AG08395 (cell line): ENCODE data around the gene TENM4.
A peak's percentile ranks its signal among the peaks of the same experiment; 100 is the strongest.
"Not testable (repeated sequence)": the region's sequence is repeated elsewhere in the genome, so short reads cannot be mapped to it uniquely, and the experiment has no call there.

Source experiments
- DNase-seq: peaks from one replicate; pipeline ENCODE4 v3.0.0; 2012; ENCODE audit warnings: mixed read lengths, low spot score

The TENM4 gene

DNA sequence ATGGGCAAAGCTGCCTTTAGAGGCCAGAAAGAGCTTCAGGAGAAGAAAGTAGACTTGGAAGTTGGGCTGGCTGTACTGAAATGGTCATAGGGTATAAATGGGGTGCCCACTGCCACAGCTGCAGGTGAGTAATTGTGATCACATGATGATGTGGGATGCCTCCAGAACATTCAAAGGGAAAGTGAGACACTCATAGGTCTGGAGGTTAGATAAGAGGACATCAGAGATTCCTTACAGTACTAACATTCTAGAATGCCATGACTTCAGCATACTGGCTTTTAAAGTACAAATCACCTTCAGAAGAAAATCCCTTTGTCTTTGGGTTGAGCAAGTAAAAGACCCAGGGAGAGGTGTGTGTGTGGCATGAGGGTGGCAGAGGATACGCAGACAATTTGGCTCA, 419.2 kb downstream of the TENM4 start:
- no peak for DNase-seq

DNA sequence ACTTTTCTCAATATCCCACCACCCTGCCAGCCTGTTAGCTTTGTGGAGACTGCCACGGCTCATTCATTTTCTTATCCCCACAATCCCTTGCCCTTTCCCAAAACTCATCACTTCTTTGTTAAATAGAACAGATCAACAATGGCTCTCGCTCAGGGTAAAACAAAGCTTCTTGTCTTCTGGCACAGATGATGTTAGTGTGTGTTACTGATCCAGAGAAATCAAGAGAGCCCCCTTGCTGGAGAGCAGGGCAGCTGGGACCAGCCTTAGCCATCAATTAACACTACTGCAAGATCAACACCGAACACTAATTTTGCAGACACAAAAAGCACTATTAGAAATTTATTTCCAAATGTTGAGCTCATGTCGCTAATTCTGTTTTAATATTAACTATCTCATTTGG, 420.9 kb downstream of the TENM4 start:
- DNase-seq, result no peak

DNA sequence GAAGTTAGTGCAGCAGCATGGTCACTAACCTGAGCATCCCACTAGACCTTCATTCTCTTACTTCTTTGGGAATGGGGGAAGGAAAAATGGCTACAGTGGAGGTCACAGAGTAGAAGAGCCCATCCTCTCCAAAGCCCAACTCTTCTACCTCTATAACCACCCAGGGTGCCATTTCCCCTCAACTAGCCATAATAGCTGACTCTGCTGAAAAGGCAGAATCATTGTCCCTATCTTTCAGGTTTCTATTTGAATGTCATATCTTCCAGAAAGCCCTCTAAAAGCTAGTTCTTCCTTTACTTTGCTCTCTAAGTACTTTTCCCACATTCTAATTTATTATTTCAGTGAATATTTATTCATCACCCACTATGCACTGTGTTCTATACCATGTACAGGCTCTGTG, 421.6 kb downstream of the TENM4 start:
- DNase-seq, result no peak

DNA sequence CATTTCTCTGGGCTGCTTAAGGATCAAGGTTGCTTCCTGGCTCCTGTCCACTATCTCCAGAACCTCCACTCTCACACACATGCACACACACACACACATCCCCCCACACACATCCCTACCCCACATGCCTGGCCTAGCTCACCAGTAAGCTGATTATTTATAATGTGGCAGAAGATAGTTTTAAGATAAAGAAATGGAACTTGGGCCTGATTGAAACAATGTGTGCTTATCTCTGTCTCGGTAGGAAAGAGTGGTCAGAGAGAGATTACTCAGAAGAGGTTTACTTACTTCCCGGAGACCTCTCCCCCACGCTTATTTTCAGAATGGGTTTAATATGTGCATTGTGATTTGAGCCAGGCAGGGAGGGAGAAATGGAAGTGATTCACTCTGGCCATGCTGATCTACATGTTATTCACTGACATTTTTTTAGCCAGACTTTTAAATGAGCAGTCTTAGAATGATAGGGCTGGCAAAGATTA, 422.4 kb downstream of the TENM4 start:
- DNase-seq, result peak; percentile 62

DNA sequence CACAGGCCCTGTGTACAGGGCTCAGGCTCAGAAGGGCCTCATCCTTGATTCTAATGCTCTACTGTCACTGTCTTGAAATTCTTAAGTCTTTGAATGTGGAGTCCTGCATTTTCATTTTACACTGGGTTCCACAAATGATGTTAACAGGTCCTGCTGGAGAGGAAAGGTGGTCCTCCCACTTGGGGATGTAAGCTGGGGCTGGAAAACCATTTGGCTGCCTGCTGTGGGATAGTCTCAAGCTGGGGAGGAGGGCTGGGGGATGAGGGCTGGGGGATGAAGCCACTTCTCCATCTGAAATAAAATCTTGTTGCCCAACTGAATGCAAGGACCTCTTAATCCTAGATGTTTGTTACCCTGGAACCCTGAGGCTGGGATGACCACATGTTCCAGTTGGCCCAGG, 423.0 kb downstream of the TENM4 start:
- DNase-seq, result no peak

DNA sequence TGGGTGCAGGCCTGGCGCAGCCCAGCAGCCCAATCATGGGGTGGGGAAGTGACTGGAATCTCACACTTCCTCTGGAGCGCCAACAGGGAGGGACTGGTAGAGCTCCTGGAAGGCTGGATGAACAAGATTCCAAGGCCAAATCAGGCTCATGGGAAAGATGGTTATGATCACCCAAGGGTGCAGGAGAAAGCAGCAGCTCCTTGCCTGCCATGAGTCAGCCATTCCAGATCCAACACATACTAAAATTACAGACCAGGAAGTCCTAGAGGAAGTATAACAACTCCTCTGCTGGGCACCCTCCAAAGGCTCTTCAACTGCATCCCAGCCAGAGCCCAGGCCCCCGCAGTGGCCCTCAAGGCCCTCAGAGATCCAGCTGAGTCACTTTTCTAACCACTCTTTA, 427.3 kb downstream of the TENM4 start:
- DNase-seq, result peak; percentile 39

DNA sequence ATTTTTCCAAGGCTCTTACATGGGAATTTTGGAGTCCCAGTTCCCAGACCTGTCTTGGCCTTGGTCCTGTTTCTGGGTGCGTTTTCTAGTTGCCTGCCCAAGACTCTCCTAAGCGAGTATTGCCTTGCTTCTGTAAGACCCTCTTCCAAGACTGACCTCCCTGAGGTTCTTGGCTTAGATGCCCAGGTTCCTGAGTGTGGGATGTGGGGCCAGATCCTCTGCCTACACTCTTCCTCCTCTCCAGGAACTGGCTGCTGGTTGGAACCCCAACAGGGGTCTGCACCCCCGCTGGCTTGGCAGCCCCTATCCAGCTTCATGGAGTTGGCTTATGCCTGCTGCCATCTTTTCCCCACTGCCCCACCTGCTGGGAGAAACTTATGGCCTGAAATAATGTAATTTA, 429.5 kb downstream of the TENM4 start:
- DNase-seq, result no peak

DNA sequence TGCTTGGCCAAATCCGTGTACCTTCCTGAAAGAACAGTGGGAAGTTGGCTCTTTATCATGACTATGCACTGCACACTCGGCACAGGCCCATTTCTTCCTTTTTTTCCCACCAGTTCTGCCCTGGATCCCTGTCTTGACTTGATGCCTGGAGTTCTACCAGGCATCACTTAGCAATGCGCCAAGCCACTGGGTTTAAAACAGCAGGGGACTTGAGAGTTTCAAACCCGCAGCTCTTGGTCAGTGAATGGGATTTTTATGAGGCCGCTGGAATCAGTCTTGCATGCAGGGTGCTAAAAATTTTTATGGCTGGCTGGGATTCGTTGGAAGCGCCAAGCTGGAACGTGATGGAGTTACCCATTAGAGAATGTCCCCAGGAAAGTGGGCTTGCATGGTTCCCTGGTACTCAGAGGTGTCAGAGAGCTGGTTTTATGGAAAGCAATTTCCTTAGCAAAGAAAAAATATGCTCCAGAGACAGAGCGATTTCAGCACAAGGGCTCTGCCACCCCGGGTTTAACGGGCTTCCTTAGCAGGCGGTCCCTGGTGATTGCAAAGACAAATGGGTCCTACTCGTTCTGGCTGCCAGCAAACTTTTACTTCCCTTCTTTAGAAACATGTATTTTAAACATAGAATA, 432.9 kb downstream of the TENM4 start:
- no peak for DNase-seq

DNA sequence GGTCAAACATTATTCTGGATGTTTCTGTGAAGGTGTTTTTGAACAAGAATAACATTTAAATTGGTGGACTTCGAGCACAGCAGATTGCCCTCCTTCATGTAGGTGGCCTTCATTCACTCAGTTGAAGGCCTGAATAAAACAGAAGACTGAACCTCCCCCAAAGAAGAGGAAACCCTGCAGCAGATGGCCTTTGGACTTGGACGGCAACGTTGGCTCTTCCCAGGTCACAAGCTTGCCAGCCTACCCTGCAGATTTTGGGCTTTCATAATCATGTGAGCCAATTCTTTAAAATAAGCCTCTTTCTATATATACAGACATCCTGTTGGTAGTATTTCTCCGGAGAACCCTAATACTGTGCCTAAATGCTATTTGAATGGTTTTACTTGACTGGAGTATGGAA, 434.0 kb downstream of the TENM4 start:
- no peak for DNase-seq

DNA sequence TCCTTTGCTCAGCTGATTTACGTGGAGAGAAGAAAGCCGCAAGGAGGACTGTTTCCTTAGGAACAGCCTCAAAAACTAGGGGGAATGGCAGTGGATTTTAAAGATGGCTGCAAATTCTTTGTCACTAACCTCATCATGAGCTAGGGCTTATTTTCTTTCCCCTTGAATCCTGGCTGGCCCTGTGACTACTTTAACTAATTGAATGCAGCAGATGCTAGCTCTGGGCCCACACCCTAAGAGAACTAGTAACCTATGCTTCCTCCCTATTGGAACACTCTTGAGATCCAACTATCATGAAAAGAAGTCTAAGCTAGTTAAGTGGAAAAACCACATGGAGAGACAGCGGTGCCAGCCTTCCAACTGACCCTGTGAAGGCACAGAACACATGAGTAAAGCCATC, 444.8 kb downstream of the TENM4 start:
- DNase-seq, result no peak

DNA sequence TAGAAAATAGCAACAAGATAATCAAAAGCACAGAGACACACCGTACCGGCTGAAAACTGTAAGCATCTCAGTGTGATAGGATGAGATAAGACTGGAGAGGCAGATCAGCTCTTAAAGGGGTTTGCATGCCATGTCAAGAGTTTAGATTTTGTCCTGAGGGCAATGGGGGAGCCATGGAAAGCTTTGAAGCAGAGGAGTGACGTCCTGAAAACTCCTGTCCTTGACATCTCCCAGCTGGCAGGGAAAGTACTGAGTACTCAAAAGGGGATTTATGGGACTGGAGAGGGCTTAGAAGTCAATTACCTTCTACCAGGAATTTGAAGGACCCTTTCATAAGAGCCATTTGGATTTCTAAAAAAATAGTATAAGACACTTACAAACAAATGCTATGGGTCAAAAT, 445.7 kb downstream of the TENM4 start:
- no peak for DNase-seq

DNA sequence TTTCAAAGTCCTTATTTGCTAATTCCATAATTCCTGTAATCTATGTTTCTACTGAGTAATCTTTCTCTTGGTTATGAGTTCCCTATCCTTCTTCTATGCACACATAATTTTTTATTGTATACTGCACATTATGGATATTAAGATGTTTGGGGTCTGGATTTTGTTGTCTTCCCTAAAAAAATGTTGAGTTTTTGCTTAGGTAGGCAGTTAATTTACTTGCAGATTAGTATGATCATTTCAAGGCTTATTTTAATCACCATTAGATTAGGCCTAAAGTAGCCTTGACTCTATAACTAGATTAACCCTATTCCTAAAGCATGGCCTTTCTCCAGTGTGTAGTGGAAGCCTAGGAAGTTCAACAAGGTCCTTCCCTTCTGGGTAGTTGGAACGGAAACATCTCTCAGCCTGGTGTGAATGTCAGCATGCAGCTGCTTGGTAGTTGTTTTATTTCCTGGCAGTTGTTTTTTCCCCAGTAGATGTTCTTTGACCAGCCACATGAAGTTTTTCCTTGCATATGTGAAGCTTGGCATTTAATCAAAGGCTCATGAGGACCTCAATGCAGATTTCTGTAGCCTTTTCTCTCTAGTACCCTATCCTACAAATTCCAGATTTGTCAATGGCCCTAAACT, 446.9 kb downstream of the TENM4 start:
- no peak for DNase-seq

DNA sequence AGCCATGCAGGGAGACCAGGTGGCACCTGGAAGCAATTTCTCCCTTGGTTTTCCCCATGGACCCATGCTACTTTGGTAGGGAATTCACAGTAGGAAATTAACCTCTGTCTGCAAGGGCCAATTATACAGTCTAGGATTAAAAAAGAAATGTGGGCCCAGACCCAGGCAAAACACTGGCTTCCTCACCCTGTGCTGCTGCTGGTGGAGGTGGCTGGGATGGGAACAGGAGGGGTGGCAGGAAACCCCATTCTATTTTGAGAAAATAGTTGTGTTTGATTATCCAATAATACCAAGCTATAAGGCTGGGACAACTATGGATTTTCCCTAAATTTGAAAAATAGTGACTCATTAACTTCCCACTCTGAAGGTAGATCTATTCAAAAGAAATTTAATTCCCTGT, 449.1 kb downstream of the TENM4 start:
- no peak for DNase-seq

DNA sequence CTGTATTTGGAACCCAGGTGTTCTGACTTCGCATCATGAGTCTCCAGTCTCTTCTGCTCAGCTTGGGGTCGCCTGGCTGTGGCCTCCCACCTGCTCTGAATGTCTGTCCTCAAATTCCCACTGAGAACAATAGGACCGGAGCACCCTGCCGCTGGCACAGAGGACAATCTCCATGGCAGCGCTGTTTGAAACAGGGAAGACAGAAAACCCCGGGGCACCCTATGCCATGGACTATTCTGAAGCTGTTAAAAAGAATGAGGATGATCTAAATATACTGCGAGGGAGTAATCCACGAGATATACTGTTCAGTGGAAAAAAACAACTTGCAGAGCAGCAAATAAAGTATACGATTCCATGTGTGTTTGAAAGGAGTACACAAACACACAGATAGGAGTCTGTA, 450.6 kb downstream of the TENM4 start:
- DNase-seq, result no peak

DNA sequence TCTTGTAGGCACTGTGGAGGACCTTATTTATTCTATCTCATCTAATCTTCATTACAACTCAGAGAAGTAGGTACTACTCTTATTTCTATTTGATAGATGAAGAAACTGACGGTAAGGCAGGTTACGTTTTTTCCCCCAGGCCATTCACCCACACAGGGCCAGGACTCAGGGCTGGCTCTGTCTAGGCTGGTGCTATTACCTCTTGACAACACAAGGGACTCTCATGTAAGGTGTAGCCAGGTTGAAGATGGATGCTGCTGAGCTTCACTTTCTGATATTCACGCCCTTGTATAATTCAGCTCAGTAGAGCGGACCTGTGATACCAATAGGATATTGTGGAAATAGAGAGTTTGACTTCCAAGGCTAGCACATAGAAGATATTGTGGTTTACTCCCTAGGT, 453.1 kb downstream of the TENM4 start:
- no peak for DNase-seq

DNA sequence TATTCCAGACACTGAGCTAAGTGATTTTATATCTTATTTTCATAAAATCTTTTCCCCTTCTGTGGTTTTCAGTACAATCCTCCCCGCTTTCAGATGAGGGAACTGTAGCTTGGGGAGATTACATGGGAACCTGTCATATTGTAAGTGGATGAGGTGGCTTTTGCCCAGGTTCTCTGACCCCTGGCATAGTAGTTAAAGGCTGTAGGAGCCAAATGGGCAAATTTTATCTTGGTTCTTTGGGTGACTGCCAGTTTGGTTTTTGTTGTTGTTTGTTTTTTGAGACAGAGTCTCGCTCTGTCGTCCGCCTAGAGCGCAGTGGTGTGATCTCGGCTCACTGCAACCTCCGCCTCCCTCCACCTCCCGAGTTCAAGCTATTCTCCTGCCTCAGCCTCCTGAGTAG, 454.5 kb downstream of the TENM4 start:
- DNase-seq, result no peak

DNA sequence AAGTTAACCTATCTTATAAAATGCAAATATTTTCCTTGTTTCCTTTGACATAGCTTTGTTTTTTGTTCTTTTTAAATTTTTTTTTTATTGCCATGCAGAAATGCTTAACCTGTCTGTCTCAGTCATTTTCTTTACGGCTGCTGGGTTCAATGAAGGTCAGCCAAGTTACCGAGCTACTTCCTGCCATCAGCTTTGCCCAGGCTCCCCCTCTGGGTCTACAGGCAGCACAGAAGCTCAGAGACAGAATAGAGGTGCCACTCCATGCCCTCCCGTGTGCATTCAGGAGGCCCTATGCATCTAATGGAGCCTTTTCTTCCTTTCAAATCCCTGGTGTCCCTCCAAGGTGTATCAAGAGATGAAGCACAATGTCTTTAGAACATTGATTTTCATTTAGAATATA, 455.2 kb downstream of the TENM4 start:
- DNase-seq, result no peak

DNA sequence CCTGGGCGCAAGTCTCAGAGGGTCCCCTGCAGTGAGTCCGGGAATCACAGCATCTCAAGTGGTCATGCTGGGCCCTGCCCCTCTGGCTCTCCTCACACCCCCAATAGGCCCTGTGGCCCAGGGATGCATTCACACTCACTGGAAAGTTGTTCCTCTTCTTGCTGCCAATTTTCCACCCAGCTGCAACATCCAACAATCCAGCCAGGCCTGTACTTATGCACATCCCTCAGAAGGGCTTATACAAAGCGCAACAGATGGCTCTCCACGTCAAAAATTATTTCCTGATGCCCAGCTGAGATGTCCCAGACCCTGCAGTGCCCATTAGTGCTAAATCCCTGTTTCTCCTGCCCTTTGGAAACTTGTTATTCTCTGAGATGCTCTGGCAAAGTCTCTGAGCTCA, 458.4 kb downstream of the TENM4 start:
- DNase-seq, result no peak

DNA sequence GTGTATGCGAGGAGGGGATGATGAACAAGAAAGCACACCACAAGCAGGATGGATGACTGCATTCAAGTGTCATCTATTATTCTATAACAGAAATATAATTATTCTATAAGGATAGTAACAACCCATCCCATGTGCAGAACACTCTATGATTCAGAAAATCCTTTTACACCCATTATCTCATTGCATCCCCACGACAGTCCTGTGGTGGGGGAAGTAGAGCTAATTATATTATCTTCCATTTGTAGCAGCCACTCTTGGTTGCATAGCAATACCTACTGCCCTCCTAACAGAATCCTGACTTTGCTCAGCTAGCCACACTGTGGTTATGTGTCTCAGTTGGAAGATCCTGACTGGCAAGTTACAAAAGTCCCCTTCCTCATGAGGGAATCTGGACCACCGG, 459.7 kb downstream of the TENM4 start:
- no peak for DNase-seq

DNA sequence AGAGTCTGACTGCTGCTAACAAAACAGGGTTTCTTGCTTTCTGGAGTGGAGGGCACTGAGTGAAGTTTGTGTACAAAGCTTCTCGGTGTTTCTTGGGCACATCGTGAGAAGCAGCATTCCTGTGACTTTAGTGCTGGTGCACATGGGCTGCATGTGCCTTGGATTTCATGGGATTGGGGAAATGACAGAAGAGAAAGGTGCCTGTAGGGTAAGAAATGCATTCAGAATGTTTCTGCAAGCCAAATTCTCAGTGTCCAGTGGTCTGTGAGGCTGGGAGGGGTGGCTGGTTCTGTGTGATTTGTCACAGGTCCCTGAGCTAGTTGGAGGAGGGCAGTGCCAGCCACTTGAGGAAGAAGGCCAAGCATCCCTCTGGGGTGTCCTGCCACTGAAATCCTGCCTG, 462.0 kb downstream of the TENM4 start:
- DNase-seq, result no peak

DNA sequence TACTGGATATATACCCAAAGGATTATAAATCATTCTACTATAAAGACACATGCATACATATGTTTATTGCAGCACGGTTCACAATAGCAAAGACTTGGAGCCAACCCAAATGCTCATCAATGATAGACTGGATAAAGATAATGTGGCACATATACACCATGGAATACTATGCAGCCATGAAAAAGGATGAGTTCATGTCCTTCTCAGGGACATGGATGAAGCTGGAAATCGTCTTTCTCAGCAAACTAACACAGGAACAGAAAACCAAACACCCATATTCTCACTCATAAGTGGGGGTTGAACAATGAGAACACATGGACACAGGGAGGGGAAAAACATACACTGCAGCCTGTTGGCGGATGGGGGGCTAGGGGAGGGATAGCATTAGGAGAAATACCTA, 463.0 kb downstream of the TENM4 start:
- DNase-seq, result not testable (repeated sequence)

DNA sequence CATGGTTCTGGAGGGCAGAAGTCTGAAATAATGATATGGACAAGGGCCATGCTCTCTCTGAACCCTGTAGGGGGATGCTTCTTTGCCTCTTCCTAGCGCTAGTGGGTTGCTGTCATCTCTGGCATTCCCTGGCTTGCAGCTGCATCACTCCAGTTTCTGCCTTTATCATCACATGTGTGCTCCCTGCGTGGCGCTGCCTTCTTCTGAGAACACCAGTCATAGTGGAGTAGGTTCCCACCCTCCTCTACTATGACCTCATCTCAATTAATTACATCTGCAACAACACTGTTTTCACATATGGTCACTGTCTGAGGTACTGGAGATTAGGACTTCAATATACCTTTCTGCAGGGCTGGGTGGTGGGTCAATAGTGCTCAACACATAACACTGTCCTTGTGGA, 463.8 kb downstream of the TENM4 start:
- no peak for DNase-seq

DNA sequence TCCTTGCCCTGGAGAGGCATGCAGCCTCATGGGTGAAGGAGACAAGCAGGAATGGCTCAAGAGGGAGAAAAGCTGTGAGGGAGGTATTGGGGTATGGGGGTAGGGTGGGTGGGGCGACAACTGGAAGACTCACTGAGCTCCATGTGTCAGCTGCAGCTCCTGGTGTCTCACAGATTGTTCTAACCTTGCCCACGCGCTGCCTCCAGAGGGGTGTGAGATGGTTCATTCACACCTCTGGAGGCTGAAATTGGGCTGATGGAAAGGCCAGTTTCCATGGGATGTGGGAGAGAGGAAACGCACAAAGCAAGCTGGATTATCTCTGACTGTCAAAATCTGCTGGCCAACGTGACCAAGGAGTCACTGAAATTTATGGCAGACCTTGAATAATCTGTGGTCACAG, 465.7 kb downstream of the TENM4 start:
- DNase-seq, result no peak

DNA sequence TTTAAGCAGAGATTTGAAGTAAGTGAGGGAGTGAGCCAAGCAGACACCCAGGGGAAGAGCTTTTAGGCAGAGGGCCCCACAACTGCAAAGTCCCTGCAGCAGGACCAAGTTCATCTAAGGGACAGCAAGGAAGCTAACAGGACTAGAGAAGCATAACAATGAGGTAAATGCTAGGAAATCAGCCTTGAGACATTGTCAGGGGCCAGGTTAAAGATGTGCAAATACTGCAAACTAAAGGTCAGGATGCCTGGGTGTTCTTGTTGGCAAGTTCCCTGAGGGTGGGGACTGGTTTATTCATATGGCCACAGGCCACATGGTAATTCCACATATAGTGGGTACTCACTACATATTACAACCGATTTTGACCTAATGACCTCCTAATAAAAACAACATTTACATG, 467.0 kb downstream of the TENM4 start:
- no peak for DNase-seq
